ENCODE results near the gene HES7. TPM values are rescaled to one million over a fixed set of nuclear protein-coding genes. Genes with fewer than 3 reads are reported as not detected.
A peak's percentile ranks its signal among the peaks of the same experiment; 100 is the strongest.

HES7 gene
- total RNA-seq, 1 donor from 2014 or later: 1.3 TPM

DNA sequence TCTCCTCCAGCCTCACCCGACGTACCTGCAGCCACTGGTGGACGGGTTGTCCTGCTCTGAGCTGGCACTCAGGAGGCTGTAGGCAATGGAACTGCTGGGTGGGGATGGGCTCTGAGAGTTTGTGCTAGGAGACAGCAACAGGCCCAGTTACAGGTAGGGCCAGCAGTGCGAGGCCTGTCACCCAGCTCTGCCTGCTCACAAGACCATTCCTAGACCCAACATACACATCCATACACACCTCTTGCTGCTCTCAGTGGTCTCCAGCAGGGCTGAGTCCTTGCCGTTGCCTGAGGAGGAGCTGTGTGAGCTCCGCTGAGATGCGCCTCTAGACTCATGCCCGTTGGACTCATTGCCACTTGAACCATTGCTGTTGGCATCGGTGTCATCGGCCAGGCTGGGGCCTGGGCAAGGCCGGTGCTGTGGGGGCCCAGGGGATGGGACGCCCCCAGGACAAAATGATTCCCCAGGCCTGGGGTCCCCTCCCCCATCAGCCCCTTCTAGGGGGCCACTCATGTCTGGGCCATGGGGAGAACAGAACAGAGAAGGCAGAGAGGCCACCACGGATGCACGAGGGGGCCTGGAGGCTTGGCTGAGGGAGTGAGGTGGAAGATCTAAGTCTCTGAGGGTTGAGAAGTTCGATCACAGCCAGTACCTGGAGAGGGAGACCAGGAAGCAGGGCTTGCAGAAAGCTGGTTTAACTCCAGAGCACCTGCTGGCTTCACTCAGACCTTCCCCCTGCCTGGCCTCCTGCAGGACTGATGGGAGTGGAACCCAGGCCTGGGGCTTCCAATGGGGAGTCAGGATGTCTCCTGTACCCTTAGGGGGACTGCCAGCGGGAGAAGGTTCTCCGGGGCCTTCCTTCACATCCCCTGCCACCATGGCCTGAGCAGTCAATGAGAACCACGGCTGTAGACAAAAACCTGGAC lies 26.6 kb upstream of the HES7 start:
- TF ChIP-seq, protein P1, sequence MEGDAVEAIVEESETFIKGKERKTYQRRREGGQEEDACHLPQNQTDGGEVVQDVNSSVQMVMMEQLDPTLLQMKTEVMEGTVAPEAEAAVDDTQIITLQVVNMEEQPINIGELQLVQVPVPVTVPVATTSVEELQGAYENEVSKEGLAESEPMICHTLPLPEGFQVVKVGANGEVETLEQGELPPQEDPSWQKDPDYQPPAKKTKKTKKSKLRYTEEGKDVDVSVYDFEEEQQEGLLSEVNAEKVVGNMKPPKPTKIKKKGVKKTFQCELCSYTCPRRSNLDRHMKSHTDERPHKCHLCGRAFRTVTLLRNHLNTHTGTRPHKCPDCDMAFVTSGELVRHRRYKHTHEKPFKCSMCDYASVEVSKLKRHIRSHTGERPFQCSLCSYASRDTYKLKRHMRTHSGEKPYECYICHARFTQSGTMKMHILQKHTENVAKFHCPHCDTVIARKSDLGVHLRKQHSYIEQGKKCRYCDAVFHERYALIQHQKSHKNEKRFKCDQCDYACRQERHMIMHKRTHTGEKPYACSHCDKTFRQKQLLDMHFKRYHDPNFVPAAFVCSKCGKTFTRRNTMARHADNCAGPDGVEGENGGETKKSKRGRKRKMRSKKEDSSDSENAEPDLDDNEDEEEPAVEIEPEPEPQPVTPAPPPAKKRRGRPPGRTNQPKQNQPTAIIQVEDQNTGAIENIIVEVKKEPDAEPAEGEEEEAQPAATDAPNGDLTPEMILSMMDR (IDR thresholded peaks at IDR 0.05; ENCODE audit: insufficient read depth, low read length, severe bottlenecking): no peak
- Histone ChIP-seq H3K27me3 (ENCODE audit: control insufficient read depth, insufficient read depth, low read length) (no peaks in the 10 kb centered on the region), H3K36me3 (ENCODE audit: control insufficient read depth, insufficient read depth, low read length) (peaks cover 67% of the 10 kb centered on the region), H3K4me3 (ENCODE audit: low read depth, low read length) (peak overlapping the region; percentile 83)
- no peak for DNase-seq (ENCODE audit: low read depth)
- FAIRE-seq: no peak

GRCh38 chr17:8149419-8150193 lies 25.7 kb upstream of the HES7 start:
- H3K36me3 ChIP-seq (ENCODE audit: control insufficient read depth, insufficient read depth, low read length): peaks cover 72% of the 10 kb centered on the region
- DNase-seq (ENCODE audit: low read depth): no peak
- no peak for FAIRE-seq
- no peaks in the 10 kb centered on the region for H3K27me3 ChIP-seq (ENCODE audit: control insufficient read depth, insufficient read depth, low read length)
- H3K4me3 ChIP-seq (ENCODE audit: low read depth, low read length): no peak overlapping the region
- TF ChIP-seq, protein P1 (IDR thresholded peaks at IDR 0.05; ENCODE audit: insufficient read depth, low read length, severe bottlenecking): no peak

- peaks cover 81% of the 10 kb centered on the region for H3K36me3 ChIP-seq (ENCODE audit: control insufficient read depth, insufficient read depth, low read length)
- no peak for DNase-seq (ENCODE audit: low read depth)
Observed at GRCh38 chr17:8148560-8148959, 24.7 kb upstream of the HES7 start.

GRCh38 chr17:8147805-8148404 lies 24.0 kb upstream of the HES7 start:
- no peak for FAIRE-seq
- DNase-seq (ENCODE audit: low read depth): no peak
- TF ChIP-seq, protein P1 (IDR thresholded peaks at IDR 0.05; ENCODE audit: insufficient read depth, low read length, severe bottlenecking): no peak
- Histone ChIP-seq H3K27me3 (ENCODE audit: control insufficient read depth, insufficient read depth, low read length) (no peaks in the 10 kb centered on the region), H3K4me3 (ENCODE audit: low read depth, low read length) (no peak overlapping the region), H3K36me3 (ENCODE audit: control insufficient read depth, insufficient read depth, low read length) (peaks cover 83% of the 10 kb centered on the region)

More at GRCh38 chr17:8148560-8148959, 24.7 kb upstream of the HES7 start:
- H3K27me3 ChIP-seq (ENCODE audit: control insufficient read depth, insufficient read depth, low read length): no peaks in the 10 kb centered on the region
- no peak overlapping the region for H3K4me3 ChIP-seq (ENCODE audit: low read depth, low read length)
- no peak for FAIRE-seq
- TF ChIP-seq, protein P1 (IDR thresholded peaks at IDR 0.05; ENCODE audit: insufficient read depth, low read length, severe bottlenecking): no peak

GRCh38 chr17:8147141-8147804 lies 23.4 kb upstream of the HES7 start:
- Histone ChIP-seq H3K27me3 (ENCODE audit: control insufficient read depth, insufficient read depth, low read length) (no peaks in the 10 kb centered on the region), H3K36me3 (ENCODE audit: control insufficient read depth, insufficient read depth, low read length) (peaks cover 87% of the 10 kb centered on the region), H3K4me3 (ENCODE audit: low read depth, low read length) (no peak overlapping the region)
- TF ChIP-seq, protein P1 (IDR thresholded peaks at IDR 0.05; ENCODE audit: insufficient read depth, low read length, severe bottlenecking): no peak
- DNase-seq (ENCODE audit: low read depth) (no peak), FAIRE-seq (no peak)
